Activated CD4-positive, alpha-beta memory T cell treated with anti-CD3 and anti-CD28 coated beads, Interleukin-2, amount 10 ng/mL, durations not matched to agents 7 days and 5 days (primary cell): ENCODE measurements around the gene UBXN6. TPM values are rescaled to one million over a fixed set of nuclear protein-coding genes. Genes with fewer than 3 reads are reported as not detected.

Source experiments
- CTCF ChIA-PET: fragments of 350-600 bp; sonication (Branson Sonifier 250); formaldehyde crosslinking; loops from one replicate; lab custom pipeline; 2021; ENCODE audit warnings: antibody characterized with exemption, inconsistent platforms; lab: Charles Lee
- POLR2A ChIA-PET: fragments of 350-600 bp; sonication (Branson Sonifier 250); formaldehyde crosslinking; loops from one replicate; lab custom pipeline; 2021; ENCODE audit warnings: antibody characterized with exemption; lab: Charles Lee
- DNase-seq: peaks from one replicate; pipeline ENCODE4 v3.0.0-alpha.2; 2020
- H3K27ac Mint-ChIP-seq: one replicate; pipeline ENCODE4 v1.8.0; 2021; ENCODE audit warnings: mild to moderate bottlenecking, mixed read lengths
- H3K27me3 Mint-ChIP-seq: one replicate; pipeline ENCODE4 v1.8.0; 2021; ENCODE audit warnings: mixed read lengths
- H3K36me3 Mint-ChIP-seq: one replicate; pipeline ENCODE4 v1.8.0; 2021; ENCODE audit warnings: low read depth, mixed read lengths
- H3K4me1 Mint-ChIP-seq: one replicate; pipeline ENCODE4 v1.8.0; 2021; ENCODE audit warnings: mixed read lengths
- H3K4me3 Mint-ChIP-seq: one replicate; pipeline ENCODE4 v1.8.0; 2021; ENCODE audit warnings: mild to moderate bottlenecking, mixed read lengths
- H3K9me3 Mint-ChIP-seq: one replicate; pipeline ENCODE4 v1.8.0; 2021; ENCODE audit warnings: mixed read lengths
- total RNA-seq, 2 experiments: library from RNA; stranded (reverse); gene quantifications; one replicate each; pipeline ENCODE4 v1.2.3, GENCODE V29; 2021

The UBXN6 gene
- total RNA-seq, 2 experiments from 2014 or later: 49.6 to 50.1 TPM

GRCh38 chr19:4448147-4448985 lies 9.2 kb downstream of the UBXN6 start:
- DNase-seq: no peak
- ChIA-PET POLR2A (no interaction called here), CTCF (no interaction called here)
- Mint-ChIP-seq H3K27me3 (no peaks in the 10 kb centered on the region), H3K27ac (no peak overlapping the region), H3K4me3 (no peak overlapping the region), H3K4me1 (no peaks in the 10 kb centered on the region), H3K9me3 (no peaks in the 10 kb centered on the region), H3K36me3 (peaks cover 27% of the 10 kb centered on the region)

- Mint-ChIP-seq H3K27ac (no peak overlapping the region), H3K9me3 (no peaks in the 10 kb centered on the region), H3K4me1 (no peaks in the 10 kb centered on the region), H3K4me3 (no peak overlapping the region), H3K27me3 (no peaks in the 10 kb centered on the region), H3K36me3 (peaks cover 31% of the 10 kb centered on the region)
- POLR2A ChIA-PET: interaction anchor here (1.7 kb wide), 1 partner anchor 9 kb away, joined by 5 read pairs; no protein-coding TSS in a partner anchor
- DNase-seq: no peak
- CTCF ChIA-PET: no interaction called here
These were observed 10.1 kb downstream of the UBXN6 start for GRCh38 chr19:4447327-4448146.

GRCh38 chr19:4446704-4447200 lies 10.8 kb downstream of the UBXN6 start:
- no peak overlapping the region for H3K4me3 Mint-ChIP-seq
- ChIA-PET CTCF (no interaction called here), POLR2A (interaction anchor here (1.7 kb wide), 1 partner anchor 10 kb away, joined by 5 read pairs; no protein-coding TSS in a partner anchor)
- no peaks in the 10 kb centered on the region for H3K9me3 Mint-ChIP-seq
- no peak overlapping the region for H3K27ac Mint-ChIP-seq
- DNase-seq: no peak
- H3K27me3 Mint-ChIP-seq: no peaks in the 10 kb centered on the region
- H3K4me1 Mint-ChIP-seq: peaks cover 2% of the 10 kb centered on the region
- peaks cover 37% of the 10 kb centered on the region for H3K36me3 Mint-ChIP-seq

- Mint-ChIP-seq H3K27me3 (no peaks in the 10 kb centered on the region), H3K27ac (no peak overlapping the region), H3K4me1 (peaks cover 2% of the 10 kb centered on the region), H3K36me3 (peaks cover 37% of the 10 kb centered on the region), H3K4me3 (no peak overlapping the region), H3K9me3 (no peaks in the 10 kb centered on the region)
- POLR2A ChIA-PET: interaction anchor here (1.7 kb wide), 1 partner anchor 11 kb away, joined by 5 read pairs; no protein-coding TSS in a partner anchor
- no peak for DNase-seq
- CTCF ChIA-PET: no interaction called here
These were observed 11.5 kb downstream of the UBXN6 start for GRCh38 chr19:4445963-4446703.

- ChIA-PET POLR2A (interaction anchor here (0.7 kb wide), 1 partner anchor 13 kb away, joined by 3 read pairs; no protein-coding TSS in a partner anchor), CTCF (interaction anchor here (0.6 kb wide), 1 partner anchor 50 kb away, joined by 3 read pairs; no protein-coding TSS in a partner anchor)
- H3K9me3 Mint-ChIP-seq: no peaks in the 10 kb centered on the region
- H3K4me1 Mint-ChIP-seq: peaks cover 2% of the 10 kb centered on the region
- no peak for DNase-seq
- peaks cover 34% of the 10 kb centered on the region for H3K36me3 Mint-ChIP-seq
- H3K4me3 Mint-ChIP-seq: no peak overlapping the region
- H3K27ac Mint-ChIP-seq: no peak overlapping the region
- no peaks in the 10 kb centered on the region for H3K27me3 Mint-ChIP-seq
These were observed 12.5 kb downstream of the UBXN6 start for GRCh38 chr19:4444765-4445741.

GRCh38 chr19:4443966-4444764 lies 13.4 kb downstream of the UBXN6 start:
- Mint-ChIP-seq H3K27ac (no peak overlapping the region), H3K36me3 (peaks cover 33% of the 10 kb centered on the region), H3K4me3 (no peak overlapping the region), H3K4me1 (peaks cover 2% of the 10 kb centered on the region), H3K27me3 (no peaks in the 10 kb centered on the region), H3K9me3 (no peaks in the 10 kb centered on the region)
- ChIA-PET POLR2A (interaction anchor here (1.2 kb wide), 1 partner anchor 13 kb away, joined by 4 read pairs; no protein-coding TSS in a partner anchor), CTCF (no interaction called here)
- no peak for DNase-seq

- Mint-ChIP-seq H3K36me3 (peaks cover 29% of the 10 kb centered on the region), H3K9me3 (no peaks in the 10 kb centered on the region), H3K4me1 (peaks cover 2% of the 10 kb centered on the region), H3K27ac (no peak overlapping the region), H3K4me3 (no peak overlapping the region), H3K27me3 (no peaks in the 10 kb centered on the region)
- ChIA-PET POLR2A (interaction anchor here (1.2 kb wide), 1 partner anchor 14 kb away, joined by 4 read pairs; no protein-coding TSS in a partner anchor), CTCF (no interaction called here)
- DNase-seq: no peak
These were observed 14.4 kb downstream of the UBXN6 start for GRCh38 chr19:4443188-4443587.

GRCh38 chr19:4442819-4443146 lies 14.8 kb downstream of the UBXN6 start:
- Mint-ChIP-seq H3K27me3 (no peaks in the 10 kb centered on the region), H3K9me3 (no peaks in the 10 kb centered on the region), H3K4me3 (no peak overlapping the region), H3K27ac (no peak overlapping the region), H3K36me3 (peaks cover 32% of the 10 kb centered on the region), H3K4me1 (peaks cover 2% of the 10 kb centered on the region)
- DNase-seq: no peak
- POLR2A ChIA-PET: no interaction called here
- CTCF ChIA-PET: no interaction called here

GRCh38 chr19:4441994-4442818 lies 15.4 kb downstream of the UBXN6 start:
- peaks cover 2% of the 10 kb centered on the region for H3K4me1 Mint-ChIP-seq
- POLR2A ChIA-PET: no interaction called here
- no peaks in the 10 kb centered on the region for H3K9me3 Mint-ChIP-seq
- H3K36me3 Mint-ChIP-seq: peaks cover 28% of the 10 kb centered on the region
- no peak for DNase-seq
- H3K4me3 Mint-ChIP-seq: no peak overlapping the region
- CTCF ChIA-PET: no interaction called here
- H3K27ac Mint-ChIP-seq: peak overlapping the region; percentile 53
- no peaks in the 10 kb centered on the region for H3K27me3 Mint-ChIP-seq

- H3K36me3 Mint-ChIP-seq: peaks cover 38% of the 10 kb centered on the region
- ChIA-PET CTCF (no interaction called here), POLR2A (no interaction called here)
- no peak overlapping the region for H3K27ac Mint-ChIP-seq
- DNase-seq: no peak
- H3K27me3 Mint-ChIP-seq: no peaks in the 10 kb centered on the region
- H3K4me3 Mint-ChIP-seq: no peak overlapping the region
- no peaks in the 10 kb centered on the region for H3K9me3 Mint-ChIP-seq
- peaks cover 2% of the 10 kb centered on the region for H3K4me1 Mint-ChIP-seq
These were observed 18.4 kb downstream of the UBXN6 start for GRCh38 chr19:4439243-4439642.
